M059J (cell line): Measurements from ENCODE around the gene MROH2A. TPM values are rescaled to one million over a fixed set of nuclear protein-coding genes. Genes with fewer than 3 reads are reported as not detected.

Experiments used
- DNase-seq: peaks from one replicate; pipeline ENCODE4 v3.0.0-alpha.2; 2012; ENCODE audit warnings: low read depth
- total RNA-seq: library from RNA; depleted of rRNA; stranded (reverse); fragments of >200 nt; shearing (Covaris generic); gene quantifications from 2 replicates; pipeline ENCODE4 v1.2.3, GENCODE V29; 2014

MROH2A gene
- total RNA-seq, 1 experiment from 2014 or later, result not detected

GRCh38 chr2:233764761-233765160, 13.4 kb upstream of the MROH2A start:
- peak; percentile 62 for DNase-seq

GRCh38 chr2:233766416-233766815, 11.7 kb upstream of the MROH2A start:
- no peak for DNase-seq

GRCh38 chr2:233768076-233768475, 10.1 kb upstream of the MROH2A start:
- peak; percentile 7 for DNase-seq

GRCh38 chr2:233769260-233769659, 8.9 kb upstream of the MROH2A start:
- DNase-seq, result no peak

GRCh38 chr2:233772153-233772552, 6.0 kb upstream of the MROH2A start:
- DNase-seq, result no peak

GRCh38 chr2:233772583-233772982, 5.5 kb upstream of the MROH2A start:
- no peak for DNase-seq

- no peak for DNase-seq
Measured at GRCh38 chr2:233773854-233774253, 4.3 kb upstream of the MROH2A start.

GRCh38 chr2:233775414-233775813, 2.7 kb upstream of the MROH2A start:
- no peak for DNase-seq

GRCh38 chr2:233779722-233780121, 1.6 kb downstream of the MROH2A start:
- no peak for DNase-seq

GRCh38 chr2:233780771-233781170, 2.6 kb downstream of the MROH2A start:
- no peak for DNase-seq

- DNase-seq, result no peak
Measured at GRCh38 chr2:233789554-233789953, 11.4 kb downstream of the MROH2A start.

GRCh38 chr2:233791151-233791882, 13.2 kb downstream of the MROH2A start:
- DNase-seq, result no peak

GRCh38 chr2:233791883-233792329, 13.8 kb downstream of the MROH2A start:
- no peak for DNase-seq

GRCh38 chr2:233792720-233793119, 14.6 kb downstream of the MROH2A start:
- no peak for DNase-seq

GRCh38 chr2:233793465-233794127, 15.5 kb downstream of the MROH2A start:
- peak; percentile 4 for DNase-seq

- no peak for DNase-seq
Measured at GRCh38 chr2:233794128-233794658, 16.1 kb downstream of the MROH2A start.

GRCh38 chr2:233795735-233796171, 17.6 kb downstream of the MROH2A start:
- DNase-seq, result no peak

- DNase-seq, result no peak
Measured at GRCh38 chr2:233796254-233796653, 18.1 kb downstream of the MROH2A start.

GRCh38 chr2:233798335-233799086, 20.4 kb downstream of the MROH2A start:
- no peak for DNase-seq

- no peak for DNase-seq
Measured at GRCh38 chr2:233799087-233799665, 21.0 kb downstream of the MROH2A start.

- no peak for DNase-seq
Measured at GRCh38 chr2:233799716-233800115, 21.6 kb downstream of the MROH2A start.

GRCh38 chr2:233800208-233800607, 22.1 kb downstream of the MROH2A start:
- DNase-seq, result no peak
